ENCODE measurements around the gene KRTAP5-10.
A peak's percentile ranks its signal among the peaks of the same experiment; 100 is the strongest.
"Not testable (repeated sequence)": the region's sequence is repeated elsewhere in the genome, so short reads cannot be mapped to it uniquely, and the experiment has no call there.

KRTAP5-10 gene

DNA sequence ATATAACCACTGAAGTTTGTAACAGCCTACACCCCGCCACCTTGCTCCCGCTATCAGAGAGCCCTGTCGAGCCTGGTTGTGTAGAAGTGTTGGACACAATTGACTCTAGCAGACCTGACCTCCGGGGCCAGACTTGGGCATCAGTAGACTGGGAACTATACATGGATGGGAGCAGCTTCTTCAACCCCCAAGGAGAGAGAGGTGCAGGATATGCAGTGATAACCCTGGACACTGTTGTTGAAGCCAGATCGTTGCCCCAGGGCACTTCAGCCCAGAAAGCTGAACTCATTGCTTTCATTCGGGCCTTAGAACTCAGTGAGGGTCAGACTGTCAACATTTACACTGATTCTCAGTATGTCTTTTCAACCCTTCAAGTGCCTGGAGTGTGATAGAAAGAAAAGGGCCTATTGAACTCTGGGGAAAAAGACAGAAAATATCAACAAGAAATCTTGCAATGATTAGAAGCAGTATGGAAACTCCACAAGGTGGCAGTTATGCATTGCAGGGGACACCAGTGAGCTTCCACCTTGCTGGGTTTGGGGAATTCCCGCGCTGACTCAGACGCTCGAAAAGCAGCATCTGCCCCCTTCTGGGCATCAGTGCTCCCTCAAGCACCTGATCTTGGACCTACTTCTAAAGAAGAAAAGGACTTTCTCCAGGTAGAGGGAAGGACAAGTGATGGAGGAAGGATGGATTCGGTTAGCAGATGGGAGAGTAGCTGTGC is 23.6 kb downstream of the KRTAP5-10 start:
- H3K9ac ChIP-seq (ENCODE audit: low read depth, low read length); H3K9me3 ChIP-seq (ENCODE audit: control insufficient read depth, insufficient read depth, low read length); H3K4me1 ChIP-seq (ENCODE audit: control insufficient read depth, insufficient read depth, low read length); H3K27me3 ChIP-seq (ENCODE audit: control insufficient read depth, insufficient read depth, low read length); H3K36me3 ChIP-seq (ENCODE audit: control insufficient read depth, insufficient read depth, low read length); H3K4me3 ChIP-seq (ENCODE audit: low read depth, low read length): not testable (repeated sequence)
- peak overlapping the region; percentile 35 for H3K27ac ChIP-seq (ENCODE audit: low read depth, low read length)

DNA sequence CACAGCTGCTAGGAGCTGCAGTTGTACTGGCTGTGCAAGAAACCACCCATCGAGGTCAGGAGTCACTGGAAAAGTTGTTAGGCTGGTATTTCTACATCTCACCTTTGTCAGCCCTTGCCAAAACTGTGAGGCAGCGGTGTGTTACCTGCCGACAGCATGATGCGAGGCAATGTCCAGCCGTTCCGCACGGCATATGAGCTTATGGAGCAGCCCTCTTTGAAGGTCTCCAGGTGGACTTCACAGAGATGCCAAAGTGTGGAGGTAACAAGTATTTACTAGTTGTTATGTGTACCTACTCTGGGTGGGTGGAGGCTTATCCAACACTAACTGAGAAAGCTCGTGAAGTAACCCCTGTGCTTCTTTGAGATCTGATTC is 24.2 kb downstream of the KRTAP5-10 start:
- not testable (repeated sequence) for H3K9me3 ChIP-seq (ENCODE audit: control insufficient read depth, insufficient read depth, low read length); H3K27ac ChIP-seq (ENCODE audit: low read depth, low read length); H3K9ac ChIP-seq (ENCODE audit: low read depth, low read length); H3K36me3 ChIP-seq (ENCODE audit: control insufficient read depth, insufficient read depth, low read length); H3K4me1 ChIP-seq (ENCODE audit: control insufficient read depth, insufficient read depth, low read length); H3K27me3 ChIP-seq (ENCODE audit: control insufficient read depth, insufficient read depth, low read length); H3K4me3 ChIP-seq (ENCODE audit: low read depth, low read length)

DNA sequence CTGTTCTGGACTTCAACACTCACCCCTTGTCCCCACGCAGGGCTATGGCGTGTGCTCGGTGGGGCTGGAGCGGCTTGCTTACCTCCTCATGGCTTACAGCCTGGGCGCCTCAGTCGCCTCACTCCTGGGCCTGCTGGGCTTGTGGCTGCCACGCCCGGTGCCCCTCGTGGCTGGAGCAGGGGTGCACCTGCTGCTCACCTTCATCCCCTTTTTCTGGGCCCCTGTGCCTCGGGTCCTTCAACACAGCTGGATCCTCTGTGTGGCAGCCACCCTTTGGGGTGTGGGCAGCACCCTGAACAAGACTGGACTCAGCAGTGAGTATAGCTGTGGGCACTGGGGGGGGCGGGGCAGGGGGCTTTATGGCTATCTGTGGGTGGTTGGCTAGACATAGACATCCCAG is 37.9 kb downstream of the KRTAP5-10 start:
- H3K9ac ChIP-seq (ENCODE audit: low read depth, low read length); H3K4me1 ChIP-seq (ENCODE audit: control insufficient read depth, insufficient read depth, low read length); H3K36me3 ChIP-seq (ENCODE audit: control insufficient read depth, insufficient read depth, low read length); H3K27ac ChIP-seq (ENCODE audit: low read depth, low read length); H3K4me3 ChIP-seq (ENCODE audit: low read depth, low read length); H3K9me3 ChIP-seq (ENCODE audit: control insufficient read depth, insufficient read depth, low read length): not testable (repeated sequence)
- peaks cover 14% of the 10 kb centered on the region for H3K27me3 ChIP-seq (ENCODE audit: control insufficient read depth, insufficient read depth, low read length)

DNA sequence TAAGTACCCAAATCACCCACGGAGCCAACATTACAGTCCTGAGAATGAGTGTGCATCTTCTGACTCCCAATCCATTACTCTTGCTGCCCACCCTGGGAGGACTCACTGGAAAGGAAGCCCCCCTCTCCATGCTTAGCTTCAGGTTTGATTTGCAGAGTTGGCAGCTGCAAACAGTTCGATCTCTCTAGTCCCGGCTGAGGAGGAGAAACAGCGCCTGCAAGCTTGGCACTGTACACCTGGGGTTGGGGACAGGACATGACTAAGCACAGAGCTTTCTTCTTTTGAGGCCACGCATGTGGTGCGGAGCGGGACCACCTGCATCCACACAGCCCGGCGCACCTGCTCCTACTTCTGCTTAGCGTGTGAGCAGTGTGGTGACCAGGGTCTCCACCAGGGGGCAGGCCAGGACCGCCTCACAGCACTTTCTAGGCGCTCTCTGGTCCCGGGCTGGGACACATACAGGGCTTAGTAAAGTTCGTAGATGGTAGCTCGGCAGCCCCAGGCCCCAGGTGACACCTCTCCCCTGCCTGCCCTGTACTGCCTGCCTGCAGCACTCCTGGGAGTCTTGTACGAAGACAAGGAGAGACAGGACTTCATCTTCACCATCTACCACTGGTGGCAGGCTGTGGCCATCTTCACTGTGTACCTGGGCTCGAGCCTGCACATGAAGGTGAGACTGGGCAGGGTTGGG is 39.6 kb downstream of the KRTAP5-10 start:
- H3K9me3 ChIP-seq (ENCODE audit: control insufficient read depth, insufficient read depth, low read length); H3K36me3 ChIP-seq (ENCODE audit: control insufficient read depth, insufficient read depth, low read length); H3K27ac ChIP-seq (ENCODE audit: low read depth, low read length); H3K9ac ChIP-seq (ENCODE audit: low read depth, low read length); H3K4me1 ChIP-seq (ENCODE audit: control insufficient read depth, insufficient read depth, low read length); H3K4me3 ChIP-seq (ENCODE audit: low read depth, low read length): not testable (repeated sequence)
- peaks cover 20% of the 10 kb centered on the region for H3K27me3 ChIP-seq (ENCODE audit: control insufficient read depth, insufficient read depth, low read length)

DNA sequence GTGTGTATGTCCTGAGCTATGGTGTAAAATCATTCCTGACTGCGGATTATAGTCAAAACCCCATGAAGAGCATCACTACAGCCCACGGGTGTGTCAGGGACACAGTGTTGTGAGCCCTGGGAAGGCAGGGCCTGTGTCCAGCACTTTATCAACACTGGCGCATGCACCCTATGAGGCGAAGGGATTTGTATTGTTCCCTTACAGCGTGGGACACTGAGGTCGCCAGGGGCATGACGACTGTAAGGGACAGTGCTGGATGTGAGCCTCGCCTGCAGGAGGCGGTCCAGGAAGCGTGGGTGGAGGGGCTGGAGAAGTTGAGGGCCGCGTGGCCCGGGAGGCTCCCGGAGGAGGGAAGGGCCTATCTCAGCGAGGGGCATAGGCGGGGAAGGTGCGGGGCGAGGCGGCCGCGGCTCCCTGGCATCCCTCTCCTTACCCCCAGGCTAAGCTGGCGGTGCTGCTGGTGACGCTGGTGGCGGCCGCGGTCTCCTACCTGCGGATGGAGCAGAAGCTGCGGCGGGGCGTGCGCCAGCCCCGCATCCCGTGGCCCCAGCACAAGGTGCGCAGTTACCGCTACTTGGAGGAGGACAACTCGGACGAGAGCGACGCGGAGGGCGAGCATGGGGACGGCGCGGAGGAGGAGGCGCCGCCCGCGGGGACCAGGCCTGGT is 41.6 kb downstream of the KRTAP5-10 start:
- H3K36me3 ChIP-seq (ENCODE audit: control insufficient read depth, insufficient read depth, low read length); H3K9ac ChIP-seq (ENCODE audit: low read depth, low read length); H3K27ac ChIP-seq (ENCODE audit: low read depth, low read length); H3K9me3 ChIP-seq (ENCODE audit: control insufficient read depth, insufficient read depth, low read length); H3K4me1 ChIP-seq (ENCODE audit: control insufficient read depth, insufficient read depth, low read length): not testable (repeated sequence)
- H3K4me3 ChIP-seq (ENCODE audit: low read depth, low read length), result peak overlapping the region; percentile 63
- peaks cover 20% of the 10 kb centered on the region for H3K27me3 ChIP-seq (ENCODE audit: control insufficient read depth, insufficient read depth, low read length)

DNA sequence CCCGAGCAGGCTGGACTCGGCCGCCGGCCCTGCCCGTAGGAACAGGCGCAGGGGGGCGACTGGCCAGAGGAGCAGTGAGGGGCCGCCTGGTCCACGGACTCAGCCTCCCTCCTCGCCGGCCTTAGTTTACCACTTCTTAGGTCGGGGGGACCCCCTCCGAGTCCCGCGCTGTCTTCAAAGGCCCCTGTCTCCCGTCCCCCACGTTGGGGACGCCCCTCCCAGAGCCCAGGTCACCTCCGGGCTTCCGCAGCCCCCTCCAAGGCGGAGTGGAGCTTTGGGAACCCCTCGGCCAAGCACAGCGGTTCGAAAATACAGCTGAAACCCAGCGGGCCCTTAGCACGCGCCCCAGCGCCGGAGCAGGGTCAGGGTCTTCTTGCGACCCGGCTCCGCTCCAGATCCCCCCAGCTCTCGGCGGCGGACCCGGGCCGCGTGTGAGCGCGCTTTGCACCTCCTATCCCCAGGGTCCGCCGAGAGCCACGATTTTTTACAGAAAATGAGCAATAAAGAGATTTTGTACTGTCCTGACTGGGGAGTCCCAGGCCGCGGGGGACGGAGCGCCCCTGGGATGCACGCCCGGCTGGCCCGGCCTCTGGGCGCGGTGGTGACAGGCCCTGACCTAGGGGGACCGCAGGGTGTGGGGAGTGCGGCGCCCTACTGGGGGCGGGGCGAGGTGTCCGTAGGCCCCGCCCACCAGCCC is 42.3 kb downstream of the KRTAP5-10 start:
- not testable (repeated sequence) for H3K9ac ChIP-seq (ENCODE audit: low read depth, low read length)

DNA sequence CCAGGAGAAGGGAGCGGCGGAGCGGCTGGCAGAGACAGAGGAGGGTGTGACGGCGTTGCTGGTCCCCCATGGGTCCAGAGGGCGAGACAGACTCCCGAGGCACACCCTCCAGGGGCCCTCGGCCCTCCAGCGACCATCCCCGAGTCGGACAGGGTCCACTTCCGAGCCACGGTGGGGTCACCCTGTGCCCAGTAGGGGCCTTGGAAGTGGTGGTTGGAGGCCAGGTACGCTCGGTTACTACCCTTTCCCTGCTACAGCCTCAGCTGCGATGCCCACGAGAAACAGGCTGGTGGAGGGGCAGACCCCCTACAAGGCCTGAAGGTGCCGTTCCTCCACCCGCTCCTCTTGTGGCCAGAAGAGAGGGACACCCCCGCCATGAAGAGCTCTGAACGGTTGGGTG is 42.9 kb downstream of the KRTAP5-10 start:
- not testable (repeated sequence) for H3K9me3 ChIP-seq (ENCODE audit: control insufficient read depth, insufficient read depth, low read length); H3K9ac ChIP-seq (ENCODE audit: low read depth, low read length); H3K27ac ChIP-seq (ENCODE audit: low read depth, low read length); H3K36me3 ChIP-seq (ENCODE audit: control insufficient read depth, insufficient read depth, low read length); H3K4me1 ChIP-seq (ENCODE audit: control insufficient read depth, insufficient read depth, low read length)
- H3K4me3 ChIP-seq (ENCODE audit: low read depth, low read length), result 0 out of 2 replicates have a peak overlapping the region, but pooled peaks have one; percentile 32
- H3K27me3 ChIP-seq (ENCODE audit: control insufficient read depth, insufficient read depth, low read length), result peaks cover 20% of the 10 kb centered on the region

More for the DNA sequence above, 42.3 kb downstream of the KRTAP5-10 start:
- not testable (repeated sequence) for H3K9me3 ChIP-seq (ENCODE audit: control insufficient read depth, insufficient read depth, low read length); H3K36me3 ChIP-seq (ENCODE audit: control insufficient read depth, insufficient read depth, low read length); H3K4me1 ChIP-seq (ENCODE audit: control insufficient read depth, insufficient read depth, low read length); H3K27ac ChIP-seq (ENCODE audit: low read depth, low read length)
- H3K4me3 ChIP-seq (ENCODE audit: low read depth, low read length), result peak overlapping the region; percentile 63
- H3K27me3 ChIP-seq (ENCODE audit: control insufficient read depth, insufficient read depth, low read length), result peaks cover 20% of the 10 kb centered on the region

DNA sequence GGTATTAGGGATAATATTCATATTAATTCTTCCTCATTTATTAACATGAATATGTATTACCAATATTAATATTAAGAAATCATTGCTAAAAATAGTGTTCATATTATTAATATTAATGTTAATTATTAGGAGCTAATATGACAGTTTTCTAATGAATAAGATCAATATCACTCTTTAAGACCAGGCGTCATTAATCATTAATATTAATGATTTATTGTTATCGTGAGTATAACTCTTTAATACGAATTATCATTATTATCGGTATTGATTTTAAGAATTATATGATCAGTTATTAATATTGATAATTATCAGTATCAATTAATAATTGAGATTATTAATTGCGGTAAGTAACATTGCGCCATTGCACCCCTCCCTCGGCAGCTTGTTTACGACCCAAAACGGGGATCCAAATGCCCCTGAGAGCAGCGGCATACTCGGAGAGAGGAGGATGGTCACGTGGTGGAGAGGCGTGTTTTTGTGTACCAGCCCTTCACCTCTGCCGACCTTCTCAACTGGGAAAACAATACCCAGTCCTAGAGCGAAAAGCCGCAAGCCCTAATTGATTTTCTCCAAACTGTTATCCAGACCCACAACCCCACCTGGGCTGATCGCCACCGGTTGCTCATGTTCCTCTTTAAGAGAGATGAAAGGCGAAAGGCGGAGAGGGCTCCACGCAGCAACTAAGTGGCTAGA is 46.0 kb downstream of the KRTAP5-10 start:
- not testable (repeated sequence) for H3K27ac ChIP-seq (ENCODE audit: low read depth, low read length); H3K9me3 ChIP-seq (ENCODE audit: control insufficient read depth, insufficient read depth, low read length); H3K4me3 ChIP-seq (ENCODE audit: low read depth, low read length); H3K36me3 ChIP-seq (ENCODE audit: control insufficient read depth, insufficient read depth, low read length); H3K4me1 ChIP-seq (ENCODE audit: control insufficient read depth, insufficient read depth, low read length); H3K9ac ChIP-seq (ENCODE audit: low read depth, low read length)
- peaks cover 20% of the 10 kb centered on the region for H3K27me3 ChIP-seq (ENCODE audit: control insufficient read depth, insufficient read depth, low read length)

DNA sequence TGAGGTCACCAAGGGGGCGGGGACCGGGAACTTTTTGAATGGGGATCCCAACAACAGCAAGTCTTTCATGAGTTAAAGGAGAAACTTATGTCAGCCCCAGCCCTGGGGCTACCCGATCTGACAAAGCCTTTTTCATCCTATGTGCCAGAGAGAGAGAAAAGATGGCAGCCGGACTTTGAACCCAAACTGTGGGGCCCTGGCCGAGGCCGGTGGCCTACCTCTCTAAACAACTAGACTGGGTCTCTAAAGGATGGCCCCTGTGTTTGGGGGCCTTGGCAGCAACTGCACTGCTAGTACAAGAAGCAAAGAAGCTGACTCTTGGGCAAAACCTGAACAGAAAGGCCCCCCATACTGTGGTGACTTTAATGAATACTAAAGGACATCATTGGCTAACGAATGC is 48.6 kb downstream of the KRTAP5-10 start:
- H3K9me3 ChIP-seq (ENCODE audit: control insufficient read depth, insufficient read depth, low read length); H3K4me1 ChIP-seq (ENCODE audit: control insufficient read depth, insufficient read depth, low read length); H3K4me3 ChIP-seq (ENCODE audit: low read depth, low read length); H3K9ac ChIP-seq (ENCODE audit: low read depth, low read length); H3K27ac ChIP-seq (ENCODE audit: low read depth, low read length); H3K27me3 ChIP-seq (ENCODE audit: control insufficient read depth, insufficient read depth, low read length); H3K36me3 ChIP-seq (ENCODE audit: control insufficient read depth, insufficient read depth, low read length): not testable (repeated sequence)

DNA sequence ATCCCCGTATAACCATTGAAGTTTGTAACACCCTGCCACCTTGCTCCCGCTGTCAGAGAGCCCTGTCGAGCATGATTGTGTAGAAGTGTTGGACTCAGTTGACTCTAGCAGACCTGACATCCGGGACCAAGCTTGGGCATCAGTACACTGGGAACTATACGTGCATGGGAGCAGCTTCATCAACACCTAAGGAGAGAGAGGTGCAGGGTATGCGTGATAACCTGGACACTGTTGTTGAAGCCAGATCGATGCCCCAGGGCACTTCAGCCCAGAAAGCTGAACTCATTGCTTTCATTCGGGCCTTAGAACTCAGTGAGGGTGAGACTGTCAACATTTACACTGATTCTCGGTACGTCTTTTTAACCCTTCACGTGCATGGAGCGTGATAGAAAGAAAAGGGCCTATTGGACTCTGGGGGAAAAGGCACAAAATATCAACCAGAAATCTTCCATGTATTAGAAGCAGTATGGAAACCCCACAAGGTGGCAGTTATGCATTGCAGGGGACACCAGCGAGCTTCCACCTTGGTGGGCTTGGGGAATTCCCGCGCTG is 49.1 kb downstream of the KRTAP5-10 start:
- H3K9me3 ChIP-seq (ENCODE audit: control insufficient read depth, insufficient read depth, low read length); H3K27ac ChIP-seq (ENCODE audit: low read depth, low read length); H3K4me1 ChIP-seq (ENCODE audit: control insufficient read depth, insufficient read depth, low read length); H3K36me3 ChIP-seq (ENCODE audit: control insufficient read depth, insufficient read depth, low read length); H3K4me3 ChIP-seq (ENCODE audit: low read depth, low read length); H3K9ac ChIP-seq (ENCODE audit: low read depth, low read length); H3K27me3 ChIP-seq (ENCODE audit: control insufficient read depth, insufficient read depth, low read length): not testable (repeated sequence)

Measured in HUES48 (cell line).